ENCODE data around the gene ZBTB20.

The ZBTB20 gene

DNA sequence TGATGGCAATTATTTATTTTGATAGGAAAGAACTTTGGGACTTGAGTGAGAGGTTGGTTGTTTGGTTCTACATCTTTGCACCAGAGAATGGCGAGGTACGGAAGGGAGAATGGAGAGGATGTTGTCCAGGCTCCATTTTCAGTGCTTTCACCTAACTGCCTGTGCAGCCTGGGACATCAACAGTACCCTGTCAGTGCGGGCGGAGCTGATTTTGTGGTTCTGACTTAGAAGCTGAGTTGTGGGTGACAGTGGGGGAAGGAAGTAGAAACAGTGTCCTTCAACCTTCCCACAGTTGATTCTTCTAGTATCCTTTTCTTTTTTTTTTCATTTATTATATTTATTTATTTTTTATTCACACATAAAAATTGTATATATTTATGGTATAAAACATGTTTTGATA is 757.9 kb downstream of the ZBTB20 start:
- no peaks in the 10 kb centered on the region for H3K36me3 Mint-ChIP-seq (ENCODE audit: low read depth)
- peaks cover 8% of the 10 kb centered on the region for H3K4me1 Mint-ChIP-seq (ENCODE audit: low read depth)
- no peaks in the 10 kb centered on the region for H3K9me3 Mint-ChIP-seq
- H3K27ac Mint-ChIP-seq: no peak overlapping the region
- no peaks in the 10 kb centered on the region for H3K27me3 Mint-ChIP-seq (ENCODE audit: low read depth)
- H3K4me3 Mint-ChIP-seq: no peak overlapping the region

DNA sequence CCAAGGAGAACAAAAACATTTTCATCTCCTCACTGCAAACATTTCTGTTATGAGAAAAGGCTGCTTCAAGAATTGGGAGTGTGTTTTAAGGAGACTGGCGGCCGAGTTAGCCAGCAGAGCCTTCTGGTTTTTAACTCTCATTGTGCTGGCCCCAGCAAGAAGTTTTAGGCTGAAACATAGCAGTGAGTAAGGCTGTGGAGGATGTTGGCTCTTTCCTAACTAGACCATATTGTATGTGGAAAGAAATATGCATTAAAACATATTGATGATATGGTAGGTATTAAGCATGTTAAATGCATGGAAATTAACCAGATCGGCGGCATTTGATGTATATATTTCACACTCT is 762.6 kb downstream of the ZBTB20 start:
- H3K27ac Mint-ChIP-seq: no peak overlapping the region
- peaks cover 9% of the 10 kb centered on the region for H3K4me1 Mint-ChIP-seq (ENCODE audit: low read depth)
- H3K9me3 Mint-ChIP-seq: no peaks in the 10 kb centered on the region
- no peaks in the 10 kb centered on the region for H3K27me3 Mint-ChIP-seq (ENCODE audit: low read depth)
- no peaks in the 10 kb centered on the region for H3K36me3 Mint-ChIP-seq (ENCODE audit: low read depth)
- peak overlapping the region; percentile 78 for H3K4me3 Mint-ChIP-seq

DNA sequence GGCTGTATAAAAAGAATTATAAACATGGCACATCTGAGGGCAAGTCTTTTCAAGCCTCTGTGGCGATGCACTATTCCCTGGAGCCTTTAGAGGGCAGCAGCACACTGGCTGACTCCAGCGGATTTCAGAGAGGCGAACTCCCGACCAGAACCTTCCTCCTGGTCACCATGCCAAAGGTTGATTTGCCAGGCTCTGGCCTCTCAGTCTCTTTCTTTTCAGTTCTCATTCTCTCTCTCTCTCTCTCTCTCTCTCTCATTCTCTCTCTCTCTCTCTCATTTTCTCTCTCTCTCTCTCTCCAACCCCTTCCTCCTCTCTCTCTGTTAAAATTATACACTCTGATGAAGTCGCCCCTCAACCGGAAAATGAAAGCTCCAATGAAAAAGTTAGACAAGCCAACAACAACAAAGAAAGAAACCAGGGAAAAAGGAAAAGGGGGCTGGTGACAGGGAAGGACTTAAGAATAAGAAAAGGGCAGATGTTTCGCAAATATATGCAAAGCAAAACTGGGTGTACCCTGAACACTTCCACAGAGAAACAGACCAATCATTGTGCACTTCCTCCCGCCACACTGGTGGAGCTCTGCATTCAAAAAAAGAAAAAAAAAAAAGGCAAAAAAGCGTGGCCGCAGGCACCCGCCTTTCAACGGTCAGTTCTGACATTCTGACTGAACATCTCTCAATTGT is 763.1 kb downstream of the ZBTB20 start:
- Mint-ChIP-seq H3K4me1 (ENCODE audit: low read depth) (peaks cover 8% of the 10 kb centered on the region), H3K27ac (peak overlapping the region; percentile 61), H3K27me3 (ENCODE audit: low read depth) (no peaks in the 10 kb centered on the region), H3K36me3 (ENCODE audit: low read depth) (no peaks in the 10 kb centered on the region), H3K9me3 (no peaks in the 10 kb centered on the region), H3K4me3 (peak overlapping the region; percentile 78)

DNA sequence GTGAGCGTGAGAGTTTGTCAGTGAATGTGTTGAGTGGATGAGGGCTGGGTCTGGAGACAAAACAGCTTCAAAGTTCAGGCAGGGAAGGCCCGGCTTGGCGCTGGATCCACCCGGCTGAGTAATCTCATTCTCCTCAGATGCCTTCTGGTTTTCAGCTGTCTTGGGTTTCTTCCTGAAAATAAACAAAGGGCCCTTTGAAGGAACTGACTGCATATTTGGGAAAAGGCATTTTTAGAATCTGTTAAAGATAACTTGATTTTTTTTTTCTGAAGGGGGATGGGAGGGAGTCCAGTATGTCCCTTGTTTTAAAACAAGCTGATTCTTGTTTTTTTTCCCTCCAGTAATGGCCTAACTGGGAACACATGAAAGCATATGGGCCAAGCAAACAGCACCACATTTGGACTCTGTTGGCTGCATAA is 766.8 kb downstream of the ZBTB20 start:
- no peak overlapping the region for H3K27ac Mint-ChIP-seq
- H3K4me1 Mint-ChIP-seq (ENCODE audit: low read depth): peaks cover 5% of the 10 kb centered on the region
- H3K9me3 Mint-ChIP-seq: no peaks in the 10 kb centered on the region
- H3K4me3 Mint-ChIP-seq: no peak overlapping the region
- H3K36me3 Mint-ChIP-seq (ENCODE audit: low read depth): no peaks in the 10 kb centered on the region
- H3K27me3 Mint-ChIP-seq (ENCODE audit: low read depth): no peaks in the 10 kb centered on the region

DNA sequence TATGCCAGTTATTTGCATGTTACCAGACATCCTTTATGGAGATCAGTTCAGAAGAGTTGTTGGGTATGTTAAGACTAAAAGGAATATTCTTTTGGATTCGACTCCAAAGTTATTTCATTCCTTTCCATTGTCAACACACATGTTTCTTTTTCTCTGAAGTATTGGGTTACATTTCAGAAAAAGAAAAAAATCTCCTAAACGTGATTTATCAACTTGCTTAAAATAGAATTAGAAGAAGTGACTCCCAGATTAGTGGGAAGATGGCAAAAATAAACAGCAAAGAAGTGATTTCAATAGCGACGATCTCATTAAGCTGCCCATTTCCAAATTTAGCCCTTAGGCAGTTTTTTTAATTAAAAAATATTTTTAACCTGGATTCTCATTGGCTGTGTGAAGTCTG is 767.8 kb downstream of the ZBTB20 start:
- no peak overlapping the region for H3K4me3 Mint-ChIP-seq
- H3K27me3 Mint-ChIP-seq (ENCODE audit: low read depth): no peaks in the 10 kb centered on the region
- H3K9me3 Mint-ChIP-seq: no peaks in the 10 kb centered on the region
- no peaks in the 10 kb centered on the region for H3K36me3 Mint-ChIP-seq (ENCODE audit: low read depth)
- peaks cover 4% of the 10 kb centered on the region for H3K4me1 Mint-ChIP-seq (ENCODE audit: low read depth)
- no peak overlapping the region for H3K27ac Mint-ChIP-seq

DNA sequence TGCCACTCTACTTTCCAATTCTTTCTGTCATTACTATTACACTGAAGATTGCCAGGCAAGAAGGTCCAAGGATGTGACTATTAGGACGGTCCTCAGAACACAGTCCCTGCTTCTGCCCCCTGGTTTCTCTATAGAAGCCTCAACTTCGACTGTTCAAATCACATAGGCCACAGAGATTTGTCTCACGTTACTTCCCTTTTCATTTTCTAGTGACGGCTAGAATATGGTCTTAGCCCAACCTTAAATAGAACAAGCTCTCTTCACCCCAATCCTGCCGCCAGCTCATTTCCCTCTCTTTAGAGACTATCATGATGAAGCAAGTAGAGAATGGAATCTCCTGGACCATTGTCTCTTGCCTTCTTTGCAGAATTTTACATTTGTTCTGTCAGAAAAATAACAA is 768.3 kb downstream of the ZBTB20 start:
- Mint-ChIP-seq H3K9me3 (no peaks in the 10 kb centered on the region), H3K27me3 (ENCODE audit: low read depth) (no peaks in the 10 kb centered on the region), H3K4me3 (no peak overlapping the region), H3K27ac (no peak overlapping the region), H3K4me1 (ENCODE audit: low read depth) (no peaks in the 10 kb centered on the region), H3K36me3 (ENCODE audit: low read depth) (no peaks in the 10 kb centered on the region)

DNA sequence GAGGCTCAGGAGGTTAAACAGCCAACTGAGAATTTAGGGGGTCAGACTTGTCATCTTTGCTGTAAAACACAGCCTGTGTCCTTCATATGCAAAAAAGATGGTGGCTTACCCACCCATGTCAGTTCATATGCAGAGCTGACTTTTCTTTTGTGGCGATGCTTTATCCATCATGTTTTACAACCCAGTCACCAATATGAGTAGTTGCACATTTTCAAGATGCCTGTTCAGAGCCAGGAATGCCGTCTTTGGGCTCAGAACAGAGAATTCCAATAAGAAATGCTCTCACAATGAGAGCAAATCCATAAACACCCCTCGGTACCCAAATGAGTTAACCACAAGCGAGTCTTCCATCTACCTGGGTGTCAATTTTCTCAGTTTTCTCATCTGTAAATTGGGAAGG is 769.7 kb downstream of the ZBTB20 start:
- H3K27ac Mint-ChIP-seq: no peak overlapping the region
- H3K27me3 Mint-ChIP-seq (ENCODE audit: low read depth): no peaks in the 10 kb centered on the region
- H3K4me1 Mint-ChIP-seq (ENCODE audit: low read depth): no peaks in the 10 kb centered on the region
- H3K36me3 Mint-ChIP-seq (ENCODE audit: low read depth): no peaks in the 10 kb centered on the region
- no peak overlapping the region for H3K4me3 Mint-ChIP-seq
- H3K9me3 Mint-ChIP-seq: no peaks in the 10 kb centered on the region

DNA sequence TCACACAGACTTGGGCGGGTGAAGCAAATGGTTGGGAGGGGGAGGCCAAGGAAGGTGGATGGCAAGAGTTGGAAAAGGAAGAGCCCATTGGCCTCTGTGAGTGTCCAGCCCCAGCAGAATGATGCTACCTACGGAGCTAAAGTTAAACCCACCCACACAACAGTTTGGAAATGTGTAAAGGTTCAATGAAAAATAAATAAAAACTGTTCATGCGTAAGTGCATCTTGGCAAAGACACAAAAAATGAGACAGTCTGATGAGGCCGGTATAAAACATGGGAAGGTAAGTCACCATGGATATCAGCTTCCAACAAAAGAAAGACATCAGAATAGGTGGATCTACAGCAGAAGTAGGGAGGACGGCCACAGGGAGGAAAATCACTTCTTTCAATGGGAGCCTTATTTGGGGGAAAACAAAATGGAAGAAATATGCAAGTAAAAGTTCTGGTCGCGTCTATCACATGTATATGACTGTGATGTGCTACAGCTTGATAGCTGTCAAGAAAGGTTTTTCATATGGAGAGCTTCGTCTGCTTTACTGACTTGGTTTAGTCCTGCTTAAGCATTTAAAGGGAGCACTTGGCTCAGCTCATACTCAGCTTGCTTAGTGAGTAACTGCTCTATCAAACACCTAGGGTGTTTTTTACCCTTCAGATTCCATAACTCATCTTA is 770.4 kb downstream of the ZBTB20 start:
- H3K9me3 Mint-ChIP-seq: no peaks in the 10 kb centered on the region
- no peaks in the 10 kb centered on the region for H3K27me3 Mint-ChIP-seq (ENCODE audit: low read depth)
- H3K36me3 Mint-ChIP-seq (ENCODE audit: low read depth): no peaks in the 10 kb centered on the region
- H3K4me1 Mint-ChIP-seq (ENCODE audit: low read depth): no peaks in the 10 kb centered on the region
- H3K4me3 Mint-ChIP-seq: no peak overlapping the region
- no peak overlapping the region for H3K27ac Mint-ChIP-seq

DNA sequence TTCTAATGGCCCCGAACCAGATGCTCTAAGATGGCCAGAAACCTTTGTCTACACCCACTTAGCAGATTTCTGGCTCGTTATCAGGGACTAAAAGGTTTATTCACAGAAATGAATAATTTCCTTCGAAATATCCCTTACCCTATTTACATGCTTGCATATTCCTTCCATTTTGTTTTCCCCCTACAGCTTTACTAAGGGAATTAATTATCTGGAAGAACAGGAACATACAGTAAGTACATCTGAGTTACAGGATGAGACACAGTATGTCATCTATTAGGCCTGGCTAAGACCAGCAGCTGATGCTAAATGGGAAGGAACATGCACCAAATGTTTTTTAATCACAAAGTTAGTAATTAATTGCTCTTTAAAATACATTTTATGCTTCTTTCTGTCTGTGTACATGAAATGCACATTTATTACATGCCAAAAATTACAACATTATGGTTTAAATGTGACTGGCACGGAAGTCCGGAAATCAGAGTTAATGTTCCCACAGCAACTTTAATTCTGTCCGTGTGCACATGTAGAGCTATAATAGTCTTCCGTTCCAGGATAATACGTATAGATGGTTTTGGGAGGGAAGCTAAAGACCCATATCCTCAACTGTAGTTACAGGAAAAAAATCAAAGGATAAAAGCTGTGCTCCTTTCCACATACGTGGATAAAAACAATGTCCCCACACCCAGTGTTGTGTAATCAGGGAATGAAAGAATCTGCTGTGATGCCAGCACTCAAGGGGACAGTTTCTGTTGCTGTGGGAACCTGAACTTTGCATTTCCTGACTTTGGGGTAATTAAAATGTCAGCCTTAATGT is 771.3 kb downstream of the ZBTB20 start:
- Mint-ChIP-seq H3K9me3 (no peaks in the 10 kb centered on the region), H3K27me3 (ENCODE audit: low read depth) (no peaks in the 10 kb centered on the region), H3K4me1 (ENCODE audit: low read depth) (no peaks in the 10 kb centered on the region), H3K4me3 (no peak overlapping the region), H3K36me3 (ENCODE audit: low read depth) (no peaks in the 10 kb centered on the region), H3K27ac (no peak overlapping the region)

DNA sequence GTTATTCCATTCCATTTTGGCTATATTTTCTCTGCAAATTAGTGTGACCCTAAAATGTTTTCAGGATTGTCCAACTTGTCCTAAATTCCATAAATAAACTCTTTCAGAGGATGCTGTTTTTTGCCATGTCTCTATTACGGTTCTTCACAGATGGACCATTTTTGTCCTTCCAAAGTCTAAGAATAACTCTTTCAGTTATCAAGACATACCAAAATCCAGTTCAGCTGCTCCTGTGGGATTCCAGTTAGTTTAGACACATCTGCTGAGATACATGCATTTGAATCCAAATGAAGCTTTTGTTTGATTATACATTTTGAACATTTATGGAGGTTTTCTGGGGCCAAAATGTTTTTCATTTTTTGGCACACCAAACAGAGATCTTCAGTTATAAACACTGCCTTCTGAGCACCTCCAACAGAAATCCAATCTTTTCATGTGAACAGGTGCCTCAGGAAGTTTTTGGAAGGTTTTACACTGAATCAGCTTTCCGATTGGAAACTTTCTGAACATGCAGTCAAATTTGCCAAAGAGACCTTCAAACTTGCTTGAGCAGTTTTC is 772.6 kb downstream of the ZBTB20 start:
- Mint-ChIP-seq H3K4me1 (ENCODE audit: low read depth) (no peaks in the 10 kb centered on the region), H3K36me3 (ENCODE audit: low read depth) (no peaks in the 10 kb centered on the region), H3K4me3 (no peak overlapping the region), H3K9me3 (no peaks in the 10 kb centered on the region), H3K27ac (no peak overlapping the region), H3K27me3 (ENCODE audit: low read depth) (no peaks in the 10 kb centered on the region)

DNA sequence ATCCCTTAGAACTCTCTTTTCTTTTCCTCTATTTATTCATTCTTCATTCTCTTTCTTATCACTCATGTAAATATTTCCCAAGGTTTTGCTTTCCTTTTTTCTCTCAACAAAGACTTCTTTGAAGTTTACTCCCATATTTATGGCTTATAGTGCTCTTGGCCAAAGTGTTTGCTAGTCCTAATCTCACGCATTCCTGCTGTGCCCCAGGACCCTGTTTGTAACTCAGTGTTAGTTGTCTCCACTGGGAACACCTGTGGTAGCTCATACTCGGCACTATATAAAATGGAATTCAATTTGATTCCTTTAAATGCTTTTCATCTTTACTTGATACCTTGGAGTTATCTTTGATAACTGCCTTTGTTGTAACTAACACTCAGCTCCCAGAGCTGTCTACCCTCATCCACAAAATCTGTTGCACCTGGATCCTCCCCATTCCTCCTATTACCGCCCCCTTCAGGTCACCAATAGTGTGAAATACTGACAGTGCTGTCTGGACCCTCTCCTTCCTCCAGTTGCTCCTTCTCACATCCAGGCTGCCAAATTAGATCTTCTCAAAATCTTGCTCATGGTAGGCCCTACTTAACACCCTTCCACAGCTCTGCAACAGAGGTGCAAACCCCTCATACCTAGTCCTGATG is 776.4 kb downstream of the ZBTB20 start:
- H3K27me3 Mint-ChIP-seq (ENCODE audit: low read depth): no peaks in the 10 kb centered on the region
- H3K27ac Mint-ChIP-seq: no peak overlapping the region
- H3K4me1 Mint-ChIP-seq (ENCODE audit: low read depth): no peaks in the 10 kb centered on the region
- no peaks in the 10 kb centered on the region for H3K36me3 Mint-ChIP-seq (ENCODE audit: low read depth)
- H3K4me3 Mint-ChIP-seq: no peak overlapping the region
- H3K9me3 Mint-ChIP-seq: no peaks in the 10 kb centered on the region

DNA sequence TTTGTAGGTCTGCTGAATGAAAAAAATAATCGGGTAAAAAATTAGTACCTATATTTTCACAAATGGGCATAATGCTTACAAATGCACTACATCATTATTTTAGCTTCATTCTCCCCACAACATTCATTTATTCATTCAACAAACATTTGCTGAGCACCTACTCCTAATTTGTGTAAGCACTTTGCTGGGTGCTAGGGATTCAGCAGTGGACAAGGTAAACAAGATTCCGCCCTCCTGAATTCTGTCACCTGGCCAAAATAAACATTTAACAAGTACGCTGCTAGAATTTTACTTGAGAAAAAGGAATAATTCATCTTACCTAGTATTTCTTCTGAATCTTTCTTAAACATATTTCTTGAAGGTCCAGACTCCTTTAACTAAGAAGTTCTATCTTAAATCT is 781.2 kb downstream of the ZBTB20 start:
- Mint-ChIP-seq H3K27ac (no peak overlapping the region), H3K9me3 (no peaks in the 10 kb centered on the region), H3K27me3 (ENCODE audit: low read depth) (no peaks in the 10 kb centered on the region), H3K4me1 (ENCODE audit: low read depth) (no peaks in the 10 kb centered on the region), H3K36me3 (ENCODE audit: low read depth) (no peaks in the 10 kb centered on the region), H3K4me3 (no peak overlapping the region)

DNA sequence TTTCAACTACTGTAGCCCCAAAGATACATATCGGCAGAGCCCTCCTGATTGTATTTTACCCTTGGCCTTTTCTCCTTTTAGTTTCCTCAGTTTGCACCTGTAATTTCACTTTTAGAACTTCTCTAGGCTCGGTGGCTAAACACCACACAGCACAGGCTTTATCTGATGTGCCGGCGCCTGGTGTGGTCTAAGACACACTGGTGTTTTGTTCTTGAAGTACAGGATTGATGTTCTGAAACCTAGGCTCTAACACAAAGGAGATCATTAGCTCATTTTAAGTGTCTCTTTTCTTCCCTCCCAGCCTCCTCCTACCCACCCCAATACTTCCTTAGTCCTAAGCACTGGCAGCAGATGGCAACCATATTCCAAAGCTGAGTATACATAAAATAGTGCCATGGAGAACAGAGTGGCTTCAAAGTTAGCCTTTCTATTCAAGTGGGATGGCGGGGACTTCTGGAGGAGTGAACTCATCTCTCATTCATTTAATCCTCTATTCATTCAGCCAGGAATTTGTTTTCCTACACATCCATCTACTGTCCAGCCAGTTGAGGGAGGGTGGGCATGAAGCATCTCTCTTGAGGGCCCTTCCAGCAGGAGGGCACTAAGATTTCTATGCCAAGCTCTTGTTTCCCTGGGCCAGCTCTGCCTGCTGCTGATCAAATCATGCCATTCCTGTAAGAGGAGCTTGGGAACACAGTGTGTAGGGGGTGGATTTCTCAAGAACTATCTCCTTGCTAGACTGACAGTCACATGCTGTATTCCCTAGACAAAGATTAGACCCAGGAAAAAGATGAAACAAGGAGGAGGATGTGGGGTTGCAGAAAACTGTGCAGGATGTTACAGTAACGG is 782.1 kb downstream of the ZBTB20 start:
- no peak overlapping the region for H3K4me3 Mint-ChIP-seq
- H3K4me1 Mint-ChIP-seq (ENCODE audit: low read depth): no peaks in the 10 kb centered on the region
- no peaks in the 10 kb centered on the region for H3K9me3 Mint-ChIP-seq
- no peak overlapping the region for H3K27ac Mint-ChIP-seq
- H3K36me3 Mint-ChIP-seq (ENCODE audit: low read depth): no peaks in the 10 kb centered on the region
- H3K27me3 Mint-ChIP-seq (ENCODE audit: low read depth): no peaks in the 10 kb centered on the region
